Endothelial cell of umbilical vein (primary cell): ENCODE measurements around the gene GALR3. TPM values are rescaled to one million over a fixed set of nuclear protein-coding genes. Genes with fewer than 3 reads are reported as not detected.

Experiments
- BruUV-seq: library from RNA; stranded (reverse); fragments of 400-500 nt; replicated peaks from 2 replicates; lab custom pipeline; 2021; lab: Mats Ljungman, UMichigan
- CTCF ChIA-PET: fragments of 300-600, 350-600 bp; sonication (Branson Sonifier 250); formaldehyde crosslinking; loops from one replicate; lab custom pipeline; 2021; ENCODE audit warnings: antibody characterized with exemption, inconsistent platforms; lab: Charles Lee
- POLR2A ChIA-PET: fragments of 300-600, 350-600 bp; sonication (Branson Sonifier 250); formaldehyde crosslinking; loops from one replicate; lab custom pipeline; 2021; ENCODE audit warnings: antibody characterized with exemption, inconsistent platforms; lab: Charles Lee
- DNase-seq: peaks from one replicate; pipeline ENCODE4 v3.0.0-alpha.2; 2011; ENCODE audit warnings: low read depth, low spot score
- FAIRE-seq: peaks from 2 replicates; lab custom pipeline; 2011; peaks lifted over from hg19 to GRCh38; lab: Jason Lieb, UNC
- H2AFZ ChIP-seq: 2 replicates; pipeline ENCODE4 v1.6.0; 2012; ENCODE audit warnings: low read depth, low read length, control low read depth, inconsistent platforms
- H3K27ac ChIP-seq: 2 replicates; pipeline ENCODE4 v1.5.1; 2011; ENCODE audit warnings: low read depth, mild to moderate bottlenecking, control low read depth, low read length, moderate library complexity; ENCODE audit not compliant: insufficient read depth
- H3K27me3 ChIP-seq, 2 experiments: 2 replicates each; pipeline versions ENCODE4 v1.6.0 to v1.6.1; 2011; ENCODE audit warnings: low read length in 2 of 2, mixed read lengths in 1 of 2; ENCODE audit not compliant: control insufficient read depth in 2 of 2, insufficient read depth in 2 of 2
- H3K36me3 ChIP-seq, 2 experiments: 2 replicates in 1 of 2; 3 replicates in 1 of 2; pipeline ENCODE4 v1.5.1; 2011; ENCODE audit warnings: low read length in 2 of 2, mild to moderate bottlenecking in 1 of 2, moderate library complexity in 1 of 2; ENCODE audit not compliant: control insufficient read depth in 2 of 2, insufficient read depth in 2 of 2; ENCODE audit errors: extremely low read depth in 1 of 2
- H3K4me1 ChIP-seq: 3 replicates; pipeline ENCODE4 v1.5.1; 2011; ENCODE audit warnings: mild to moderate bottlenecking, low read length; ENCODE audit not compliant: control insufficient read depth, insufficient read depth; ENCODE audit errors: extremely low read depth
- H3K4me2 ChIP-seq: 2 replicates; pipeline ENCODE4 v1.6.1; 2011; ENCODE audit warnings: low read length, control low read depth, mixed read lengths; ENCODE audit not compliant: insufficient read depth
- H3K4me3 ChIP-seq, 3 experiments: fragments of 200-600 bp in 1 of 3; sonication (generic), shearing (Covaris generic) in 1 of 3; replicated peaks in 1 of 3; 2 replicates each; pipeline ENCODE4 v1.5.1; 2011 to 2016; ENCODE audit warnings: control low read depth in 3 of 3, low read length in 3 of 3, mild to moderate bottlenecking in 2 of 3, inconsistent platforms in 1 of 3, low read depth in 1 of 3, moderate library complexity in 1 of 3; ENCODE audit not compliant: insufficient read depth in 1 of 3
- H3K79me2 ChIP-seq: 2 replicates; pipeline ENCODE4 v1.6.0; 2012; ENCODE audit warnings: low read length, inconsistent platforms; ENCODE audit not compliant: control insufficient read depth, insufficient read depth
- H3K9ac ChIP-seq: replicated peaks from 2 replicates; pipeline ENCODE3; 2011; ENCODE audit warnings: low read length, control low read depth; ENCODE audit not compliant: insufficient read depth; ENCODE audit errors: extremely low read depth
- H3K9me1 ChIP-seq: replicated peaks from 3 replicates; pipeline ENCODE4 v1.6.0; 2011; ENCODE audit warnings: mild to moderate bottlenecking, low read length; ENCODE audit not compliant: control insufficient read depth, insufficient read depth; ENCODE audit errors: extremely low read depth
- H3K9me3 ChIP-seq: replicated peaks from 2 replicates; pipeline ENCODE4 v1.5.1; 2012; ENCODE audit warnings: low read length, inconsistent platforms; ENCODE audit not compliant: control insufficient read depth, insufficient read depth
- H4K20me1 ChIP-seq: replicated peaks from 2 replicates; pipeline ENCODE3; 2011; ENCODE audit warnings: mild to moderate bottlenecking, low read length; ENCODE audit not compliant: control insufficient read depth, insufficient read depth; ENCODE audit errors: extremely low read depth
- CTCF ChIP-seq, 2 donors: IDR thresholded peaks; 1 replicate in 1 of 2; 2 replicates in 1 of 2; pipeline ENCODE4 v1.5.1; 2011; ENCODE audit warnings: low read length in 2 of 2, mild to moderate bottlenecking in 2 of 2, moderate library complexity in 2 of 2, control low read depth in 1 of 2, inconsistent platforms in 1 of 2, low read depth in 1 of 2; ENCODE audit not compliant: insufficient read depth in 1 of 2; ENCODE audit errors: extremely low read depth in 1 of 2
- EZH2 ChIP-seq: IDR thresholded peaks from 2 replicates; pipeline ENCODE4 v1.6.1; 2012; ENCODE audit warnings: borderline replicate concordance, low read depth, mild to moderate bottlenecking, moderate library complexity, low read length, inconsistent platforms; ENCODE audit not compliant: severe bottlenecking
- FOS ChIP-seq: IDR thresholded peaks from 2 replicates; pipeline ENCODE4 v1.6.1; 2011; ENCODE audit warnings: mild to moderate bottlenecking, low read length, moderate library complexity, borderline replicate concordance; ENCODE audit not compliant: insufficient read depth
- GATA2 ChIP-seq: IDR thresholded peaks from 2 replicates; pipeline ENCODE4 v1.7.0; 2011; ENCODE audit warnings: low read depth, mild to moderate bottlenecking, moderate library complexity, mixed read lengths, low read length; ENCODE audit not compliant: insufficient read length, insufficient read depth
- JUN ChIP-seq: IDR thresholded peaks from 2 replicates; pipeline ENCODE4 v1.6.1; 2011; ENCODE audit warnings: borderline replicate concordance, low read depth; ENCODE audit not compliant: insufficient read length, insufficient read depth
- MYC ChIP-seq: IDR thresholded peaks from one replicate; pipeline ENCODE4 v1.6.1; 2011; ENCODE audit warnings: mild to moderate bottlenecking, low read depth, low read length
- POLR2A ChIP-seq: IDR thresholded peaks from 2 replicates; pipeline ENCODE4 v1.6.1; 2012; ENCODE audit warnings: low read depth, mild to moderate bottlenecking, control low read depth, low read length
- POLR2AphosphoS5 ChIP-seq: IDR thresholded peaks from 2 replicates; pipeline ENCODE4 v1.6.1; 2012; ENCODE audit warnings: low read depth, mild to moderate bottlenecking, control low read depth, low read length, moderate library complexity; ENCODE audit not compliant: insufficient read depth
- dilution Hi-C: fragments of 300-500 bp; cut with MboI; formaldehyde crosslinking; loops from one replicate; pipeline ENCODE4 v1.15.0; 2019; ENCODE audit warnings: low sequenced_read_pairs; ENCODE audit not compliant: extremely low pct_ligation_motif_present
- intact Hi-C: fragments of 100-400 bp; cut with micrococcal nuclease; formaldehyde crosslinking; loops from one replicate; pipeline ENCODE4 v1.10.0; 2022
- polyA plus RNA-seq, 4 experiments: library from polyadenylated mRNA; depleted of rRNA in 3 of 4; stranded (reverse) in 3 of 4; unstranded in 1 of 4; fragments of >200 nt; gene quantifications; 2 replicates each; pipeline versions ENCODE4 v1.2.1 to v1.2.3, GENCODE V29; 2011 to 2012; ENCODE audit warnings: missing spikeins in 1 of 4
- total RNA-seq: library from RNA; stranded (reverse); gene quantifications from 2 replicates; pipeline ENCODE4 v1.2.3, GENCODE V29; 2021

The GALR3 gene
- total and polyA plus RNA-seq, 2 donors (not counting 3 experiments of a cell fraction or from before 2014, with no cell fraction given) = not detected

- Histone ChIP-seq H3K79me2 (peaks cover 18% of the 10 kb centered on the region), H3K4me1 (peaks cover 9% of the 10 kb centered on the region), H3K9me3 (no peaks in the 10 kb centered on the region), H4K20me1 (peaks cover 2% of the 10 kb centered on the region), H2AFZ (no peak overlapping the region), H3K9me1 (no peaks in the 10 kb centered on the region), H3K27ac (no peak overlapping the region), H3K9ac (no peak overlapping the region), H3K36me3 (peaks cover 37 to 51% of the 10 kb centered on the region in 2 experiments), H3K4me3 (no peak overlapping the region), H3K4me2 (no peak overlapping the region), H3K27me3 (no peaks in the 10 kb centered on the region)
- ChIA-PET CTCF (interaction anchor here (5.1 kb wide), 1 partner anchor 48 kb away, joined by 223 read pairs; no protein-coding TSS in a partner anchor), POLR2A (no interaction called here)
- intact Hi-C loops (no loop called here), dilution Hi-C loops (no loop called here)
- no TSS peak for BruUV-seq
- no peak for TF ChIP-seq FOS
- DNase-seq = no peak
- no peak for FAIRE-seq
Measured at GRCh38 chr22:37865510-37865909, 42.3 kb downstream of the GALR3 start.

- no peak overlapping the region for H3K4me3 ChIP-seq
- no peak overlapping the region for H3K4me2 ChIP-seq
- ChIA-PET CTCF (no interaction called here), POLR2A (no interaction called here)
- TF ChIP-seq MYC = no peak
- no peak for TF ChIP-seq JUN
- TF ChIP-seq GATA2 = no peak
- TF ChIP-seq CTCF (IDR thresholded peaks at IDR 0.05; ENCODE audit: extremely low read depth in 1 of 2, insufficient read depth in 1 of 2, low read depth in 1 of 2, low read length in 2 of 2) = no peak
- TF ChIP-seq POLR2AphosphoS5 = no peak
- TF ChIP-seq FOS = no peak
- no peak for TF ChIP-seq EZH2
- no peak for TF ChIP-seq POLR2A
- intact Hi-C loops = no loop called here
- peaks cover 48 to 51% of the 10 kb centered on the region in 2 experiments for H3K36me3 ChIP-seq
- H3K9ac ChIP-seq = no peak overlapping the region
- dilution Hi-C loops = no loop called here
- DNase-seq (no peak), FAIRE-seq (no peak)
- no peaks in the 10 kb centered on the region for H3K27me3 ChIP-seq
- BruUV-seq = no TSS peak
- no peaks in the 10 kb centered on the region for H3K9me1 ChIP-seq
- H2AFZ ChIP-seq = no peak overlapping the region
- H3K79me2 ChIP-seq = peaks cover 11% of the 10 kb centered on the region
- H3K4me1 ChIP-seq = no peaks in the 10 kb centered on the region
- H4K20me1 ChIP-seq = peaks cover 4% of the 10 kb centered on the region
- no peaks in the 10 kb centered on the region for H3K9me3 ChIP-seq
- no peak overlapping the region for H3K27ac ChIP-seq
Measured at GRCh38 chr22:37870273-37870672, 47.1 kb downstream of the GALR3 start.
